Testis (tissue), 3 donors: ENCODE measurements around the gene MDC1. TPM values are rescaled to one million over a fixed set of nuclear protein-coding genes. Genes with fewer than 3 reads are reported as not detected.

Experiments
- DNase-seq: peaks from one replicate; pipeline ENCODE4 v3.0.0-alpha.2; 2019
- H3K27ac ChIP-seq, 2 donors: fragments of 200-600 bp; sonication (generic); one replicate each; pipeline ENCODE4 v1.5.1; 2019
- H3K27me3 ChIP-seq: fragments of 200-600 bp; sonication (generic); one replicate; pipeline ENCODE4 v1.5.1; 2019
- H3K36me3 ChIP-seq: fragments of 200-600 bp; sonication (generic); one replicate; pipeline ENCODE4 v1.5.1; 2017; ENCODE audit warnings: low read depth; ENCODE audit errors: missing control alignments
- H3K4me1 ChIP-seq: fragments of 200-600 bp; sonication (generic); one replicate; pipeline ENCODE4 v1.5.1; 2019
- H3K4me3 ChIP-seq, 2 donors: fragments of 200-600 bp; sonication (generic); one replicate each; pipeline ENCODE4 v1.5.1; 2017 to 2019
- H3K9me3 ChIP-seq: fragments of 200-600 bp; sonication (generic); one replicate; pipeline ENCODE4 v1.5.1; 2017
- POLR2A ChIP-seq: fragments of 450-650 bp; IDR thresholded peaks from one replicate; pipeline ENCODE4 v1.6.1; 2017; ENCODE audit warnings: antibody characterized with exemption, mild to moderate bottlenecking, moderate library complexity
- WGBS, 2 donors: methylation state at CpG; one replicate each; pipeline ENCODE4 v1.1.5; 2018; 5-methylcytosine and 5-hydroxymethylcytosine counted together
- intact Hi-C: fragments of 100-400 bp; cut with DNase I; formaldehyde crosslinking; loops from one replicate; pipeline ENCODE4 v1.15.1; 2023; ENCODE audit warnings: low total_unique reads
- polyA plus RNA-seq: library from polyadenylated mRNA; stranded (reverse); fragments of 350-450 nt; fragmentation: Illumina TruSeq; extraction: RNeasy Lipid Tissue Mini Kit (QIAGEN cat#74804); gene quantifications from one replicate; pipeline ENCODE4 v1.2.3, GENCODE V29; 2014; ENCODE audit warnings: low read depth, low replicate concordance; ENCODE audit not compliant: insufficient read depth
- total RNA-seq, 2 donors: library from RNA; depleted of rRNA; stranded (reverse); fragments of >200 nt; gene quantifications; one replicate each; pipeline ENCODE4 v1.2.3, GENCODE V29; 2016
- TF ChIP-seq, protein P1 (sequence below), 3 experiments: fragments of 450-650 bp in 2 of 3; fragments of 200-600 bp in 1 of 3; sonication (generic) in 1 of 3; IDR thresholded peaks; one replicate each; pipeline ENCODE4 v1.5.1; 2016 to 2019; ENCODE audit warnings: antibody characterized with exemption in 3 of 3, mild to moderate bottlenecking in 2 of 3, moderate library complexity in 1 of 3

Gene MDC1
- total and polyA plus RNA-seq, 3 donors from 2014 or later = 56.6 to 155 (median 79.3) TPM

DNA sequence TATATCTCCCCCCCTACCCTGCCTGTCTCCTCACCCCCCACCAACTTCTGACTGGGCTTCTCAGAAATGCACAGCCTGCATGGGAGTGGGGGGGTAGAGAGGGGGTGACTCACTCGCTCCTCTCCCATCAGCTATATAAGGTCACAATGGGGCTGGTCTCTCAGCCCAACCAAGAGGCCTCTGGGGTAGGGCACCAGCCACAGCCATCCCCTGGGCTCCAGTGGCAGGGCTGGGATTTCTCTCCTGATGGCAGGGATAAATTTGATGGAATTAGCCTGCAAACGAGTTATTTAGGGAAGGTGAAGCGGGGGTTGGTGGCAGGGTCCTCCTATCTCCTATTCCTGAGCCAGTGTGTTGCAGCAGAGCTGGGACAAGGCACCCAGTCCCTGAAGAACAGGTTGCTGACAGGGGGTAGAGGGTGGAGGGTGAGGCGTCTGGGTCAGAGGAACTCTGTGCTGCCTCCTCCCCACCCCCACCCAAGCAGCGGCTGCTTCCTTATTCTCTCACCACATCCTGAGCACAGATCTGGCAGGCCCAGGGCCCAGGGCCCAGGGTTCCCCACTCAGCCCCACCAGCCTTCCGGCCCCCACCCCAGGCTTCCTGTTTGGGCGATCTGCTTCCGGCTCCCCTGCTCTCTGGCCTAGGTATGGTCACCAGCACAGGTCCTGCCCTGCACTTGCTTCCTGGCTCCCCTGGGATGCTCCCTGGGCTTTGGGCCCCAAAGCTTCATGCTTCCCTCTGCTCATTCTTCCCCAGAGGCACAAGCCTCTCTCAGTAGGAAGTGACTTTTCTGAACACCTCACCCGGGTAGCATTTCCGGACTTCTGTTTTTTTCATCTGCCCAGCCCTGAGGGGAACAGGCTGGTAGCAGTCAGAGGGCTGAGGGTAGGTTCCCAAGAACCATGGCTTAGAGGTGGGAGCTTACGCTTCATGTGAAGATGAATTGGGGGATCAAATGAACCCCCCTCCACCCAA lies 34.7 kb downstream of the MDC1 start:
- no peaks in the 10 kb centered on the region for H3K9me3 ChIP-seq
- TF ChIP-seq POLR2A = no peak
- TF ChIP-seq, protein P1, sequence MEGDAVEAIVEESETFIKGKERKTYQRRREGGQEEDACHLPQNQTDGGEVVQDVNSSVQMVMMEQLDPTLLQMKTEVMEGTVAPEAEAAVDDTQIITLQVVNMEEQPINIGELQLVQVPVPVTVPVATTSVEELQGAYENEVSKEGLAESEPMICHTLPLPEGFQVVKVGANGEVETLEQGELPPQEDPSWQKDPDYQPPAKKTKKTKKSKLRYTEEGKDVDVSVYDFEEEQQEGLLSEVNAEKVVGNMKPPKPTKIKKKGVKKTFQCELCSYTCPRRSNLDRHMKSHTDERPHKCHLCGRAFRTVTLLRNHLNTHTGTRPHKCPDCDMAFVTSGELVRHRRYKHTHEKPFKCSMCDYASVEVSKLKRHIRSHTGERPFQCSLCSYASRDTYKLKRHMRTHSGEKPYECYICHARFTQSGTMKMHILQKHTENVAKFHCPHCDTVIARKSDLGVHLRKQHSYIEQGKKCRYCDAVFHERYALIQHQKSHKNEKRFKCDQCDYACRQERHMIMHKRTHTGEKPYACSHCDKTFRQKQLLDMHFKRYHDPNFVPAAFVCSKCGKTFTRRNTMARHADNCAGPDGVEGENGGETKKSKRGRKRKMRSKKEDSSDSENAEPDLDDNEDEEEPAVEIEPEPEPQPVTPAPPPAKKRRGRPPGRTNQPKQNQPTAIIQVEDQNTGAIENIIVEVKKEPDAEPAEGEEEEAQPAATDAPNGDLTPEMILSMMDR (IDR thresholded peaks at IDR 0.05) = no peak
- H3K4me1 ChIP-seq = peaks cover 29% of the 10 kb centered on the region
- peak overlapping the region; percentile 89 to 94 for H3K27ac ChIP-seq
- peak overlapping the region; percentile 68 to 76 for H3K4me3 ChIP-seq
- H3K27me3 ChIP-seq = no peaks in the 10 kb centered on the region
- H3K36me3 ChIP-seq = no peaks in the 10 kb centered on the region
- 43 to 51% methylated on average over 8 to 11 of the region's 11 CpGs for WGBS, 2 donors
- DNase-seq = peak; percentile 62
- intact Hi-C loops = no loop called here

DNA sequence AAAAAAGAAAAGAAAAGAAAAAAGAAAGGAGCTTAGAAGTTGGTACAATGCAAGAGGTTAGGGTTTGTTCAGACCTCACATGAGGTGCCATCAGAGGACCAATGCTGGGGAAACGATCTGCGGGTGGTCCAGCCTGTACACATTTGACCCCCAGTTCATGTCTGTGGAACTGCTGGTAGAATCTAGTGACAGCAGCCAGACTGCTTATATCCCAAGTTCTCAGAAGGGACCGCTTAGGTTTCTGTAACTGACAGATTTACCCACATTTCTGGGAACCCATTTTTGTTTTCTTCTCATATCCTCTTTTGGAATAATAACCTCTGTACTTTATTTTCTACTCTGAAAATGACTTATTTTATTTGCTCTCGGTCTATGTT lies 35.3 kb downstream of the MDC1 start:
- 61 to 76% methylated on average over 4 of the region's 4 CpGs for WGBS, 2 donors
- no peak for DNase-seq
- Histone ChIP-seq H3K27me3 (no peaks in the 10 kb centered on the region), H3K4me1 (peaks cover 29% of the 10 kb centered on the region), H3K4me3 (no peak overlapping the region), H3K9me3 (no peaks in the 10 kb centered on the region), H3K27ac (peak overlapping the region; percentile 89 to 94), H3K36me3 (no peaks in the 10 kb centered on the region)
- intact Hi-C loops = no loop called here
- TF ChIP-seq, protein P1 (IDR thresholded peaks at IDR 0.05) = no peak
- no peak for TF ChIP-seq POLR2A

GRCh38 chr6:30679765-30680535 lies 37.1 kb downstream of the MDC1 start:
- WGBS, 2 donors = 54 to 61% methylated on average over 7 of the region's 7 CpGs
- Histone ChIP-seq H3K4me1 (peaks cover 21% of the 10 kb centered on the region), H3K4me3 (no peak overlapping the region)

DNA sequence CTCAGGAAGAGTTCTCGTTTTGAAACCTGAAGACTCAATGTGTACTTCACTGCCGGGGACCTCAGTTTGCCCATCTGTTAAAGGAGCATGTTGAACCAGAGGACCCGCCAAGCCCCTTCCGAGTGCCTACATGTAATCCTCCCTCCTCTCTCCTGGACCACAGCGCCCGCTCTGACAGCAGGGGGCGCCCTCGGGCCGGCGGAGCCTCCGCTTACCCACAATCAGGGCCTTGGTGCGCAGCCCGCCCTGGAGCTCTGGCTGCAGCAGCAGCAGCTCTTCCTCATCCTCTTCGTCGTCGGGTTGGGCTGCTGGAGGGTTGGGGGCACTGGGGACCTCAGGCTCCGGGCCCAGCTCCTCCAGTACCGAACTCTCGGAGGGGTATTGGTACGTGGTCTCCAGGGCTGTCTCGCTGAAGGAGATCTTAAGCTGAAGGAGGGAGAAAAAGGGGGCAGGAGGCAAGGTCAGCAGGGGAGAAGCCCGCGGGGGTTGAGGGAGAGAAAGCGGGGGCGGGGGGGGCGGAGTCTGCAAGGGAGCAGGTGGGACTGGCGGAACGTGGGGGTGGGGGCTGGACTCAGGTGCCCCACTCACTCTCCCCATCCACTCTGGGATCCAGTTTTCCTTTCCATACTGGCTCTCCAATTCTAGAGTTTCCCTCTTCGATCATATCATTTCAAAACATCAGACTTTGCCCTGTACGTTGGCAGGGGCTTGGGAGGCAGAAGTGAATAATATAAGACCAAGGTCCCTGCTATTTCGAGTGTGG lies 37.9 kb downstream of the MDC1 start:
- TF ChIP-seq POLR2A = no peak
- TF ChIP-seq, protein P1 (IDR thresholded peaks at IDR 0.05) = peak; percentile 91 to 95 (median 94)
- peak; percentile 90 for DNase-seq
- no peak overlapping the region for H3K27ac ChIP-seq
- intact Hi-C loops = loop anchor here (2.0 kb wide), 1 partner anchor 44 kb away; no protein-coding TSS in a partner anchor
- H3K36me3 ChIP-seq = no peaks in the 10 kb centered on the region
- H3K9me3 ChIP-seq = no peaks in the 10 kb centered on the region
- H3K27me3 ChIP-seq = no peaks in the 10 kb centered on the region
- 5 to 10% methylated on average over 13 to 30 of the region's 31 CpGs for WGBS, 2 donors
- H3K4me1 ChIP-seq = peaks cover 13% of the 10 kb centered on the region
- H3K4me3 ChIP-seq = peak overlapping the region in 1 of 2 donors; percentile 29

More at GRCh38 chr6:30679765-30680535, 37.1 kb downstream of the MDC1 start:
- TF ChIP-seq, protein P1 (IDR thresholded peaks at IDR 0.05) = no peak
- TF ChIP-seq POLR2A = no peak
- intact Hi-C loops = loop anchor here (2.0 kb wide), 1 partner anchor 43 kb away; no protein-coding TSS in a partner anchor
- DNase-seq = no peak
- Histone ChIP-seq H3K36me3 (no peaks in the 10 kb centered on the region), H3K27me3 (no peaks in the 10 kb centered on the region), H3K9me3 (no peaks in the 10 kb centered on the region), H3K27ac (no peak overlapping the region)
